Glutamatergic neuron (in vitro differentiated cells): Measurements from ENCODE around the gene VPS13C. TPM values are rescaled to one million over a fixed set of nuclear protein-coding genes. Genes with fewer than 3 reads are reported as not detected.

Experiments used
- DNase-seq: peaks from one replicate; pipeline ENCODE4 v3.0.0; 2022
- H3K27ac Mint-ChIP-seq: one replicate; pipeline ENCODE4 v1.8.0; 2020; ENCODE audit warnings: mild to moderate bottlenecking, mixed read lengths, inconsistent platforms; ENCODE audit not compliant: unreplicated experiment
- H3K27me3 Mint-ChIP-seq: one replicate; pipeline ENCODE4 v1.8.0; 2020; ENCODE audit warnings: mild to moderate bottlenecking, moderate library complexity, mixed read lengths, inconsistent platforms; ENCODE audit not compliant: unreplicated experiment
- H3K36me3 Mint-ChIP-seq: one replicate; pipeline ENCODE4 v1.8.0; 2020; ENCODE audit warnings: mild to moderate bottlenecking, mixed read lengths, inconsistent platforms; ENCODE audit not compliant: unreplicated experiment
- H3K4me1 Mint-ChIP-seq: one replicate; pipeline ENCODE4 v1.8.0; 2020; ENCODE audit warnings: mild to moderate bottlenecking, low read depth, mixed read lengths, inconsistent platforms; ENCODE audit not compliant: unreplicated experiment
- H3K4me3 Mint-ChIP-seq: one replicate; pipeline ENCODE4 v1.8.0; 2020; ENCODE audit warnings: mild to moderate bottlenecking, mixed read lengths, inconsistent platforms; ENCODE audit not compliant: unreplicated experiment
- H3K9me3 Mint-ChIP-seq: one replicate; pipeline ENCODE4 v1.8.0; 2020; ENCODE audit warnings: mild to moderate bottlenecking, moderate library complexity, mixed read lengths, inconsistent platforms; ENCODE audit not compliant: unreplicated experiment
- CTCF ChIP-seq: fragments of 200-600 bp; sonication (generic); IDR thresholded peaks from one replicate; pipeline ENCODE4 v1.5.0; 2021; ENCODE audit not compliant: partially characterized antibody, unreplicated experiment
- total RNA-seq: library from RNA; stranded (reverse); fragmentation: NEBNext Ultra II Directional; extraction: Animal tissue kit (Norgen Biotek cat#: 25700); gene quantifications from one replicate; pipeline ENCODE4 v1.2.1, GENCODE V29; 2021; ENCODE audit not compliant: unreplicated experiment

VPS13C gene
- total RNA-seq, 1 donor from 2014 or later = 93.8 TPM

- H3K36me3 Mint-ChIP-seq = no peaks in the 10 kb centered on the region
- no peak for DNase-seq
- H3K9me3 Mint-ChIP-seq = no peaks in the 10 kb centered on the region
- no peaks in the 10 kb centered on the region for H3K27me3 Mint-ChIP-seq
- H3K4me1 Mint-ChIP-seq = no peaks in the 10 kb centered on the region
- H3K27ac Mint-ChIP-seq = no peak overlapping the region
- no peak overlapping the region for H3K4me3 Mint-ChIP-seq
- no peak for TF ChIP-seq CTCF
These were observed 130.8 kb downstream of the VPS13C start for GRCh38 chr15:61929452-61929851.

GRCh38 chr15:61923173-61923572 is 137.1 kb downstream of the VPS13C start:
- Mint-ChIP-seq H3K4me1 (no peaks in the 10 kb centered on the region), H3K27me3 (no peaks in the 10 kb centered on the region), H3K9me3 (no peaks in the 10 kb centered on the region), H3K4me3 (no peak overlapping the region), H3K27ac (no peak overlapping the region), H3K36me3 (peaks cover 4% of the 10 kb centered on the region)
- no peak for DNase-seq
- no peak for TF ChIP-seq CTCF

GRCh38 chr15:61921093-61921492 is 139.2 kb downstream of the VPS13C start:
- Mint-ChIP-seq H3K27ac (no peak overlapping the region), H3K27me3 (no peaks in the 10 kb centered on the region), H3K9me3 (no peaks in the 10 kb centered on the region), H3K4me3 (no peak overlapping the region), H3K4me1 (no peaks in the 10 kb centered on the region), H3K36me3 (peaks cover 4% of the 10 kb centered on the region)
- DNase-seq = no peak
- TF ChIP-seq CTCF = no peak

GRCh38 chr15:61917457-61917856 is 142.8 kb downstream of the VPS13C start:
- Mint-ChIP-seq H3K9me3 (no peaks in the 10 kb centered on the region), H3K36me3 (peaks cover 6% of the 10 kb centered on the region), H3K4me1 (no peaks in the 10 kb centered on the region), H3K27me3 (no peaks in the 10 kb centered on the region), H3K27ac (no peak overlapping the region), H3K4me3 (no peak overlapping the region)
- TF ChIP-seq CTCF = no peak
- DNase-seq = no peak

GRCh38 chr15:61916104-61916503 is 144.1 kb downstream of the VPS13C start:
- no peak for TF ChIP-seq CTCF
- no peak for DNase-seq
- no peaks in the 10 kb centered on the region for H3K4me1 Mint-ChIP-seq
- H3K27ac Mint-ChIP-seq = no peak overlapping the region
- no peaks in the 10 kb centered on the region for H3K9me3 Mint-ChIP-seq
- H3K4me3 Mint-ChIP-seq = no peak overlapping the region
- H3K36me3 Mint-ChIP-seq = peaks cover 6% of the 10 kb centered on the region
- no peaks in the 10 kb centered on the region for H3K27me3 Mint-ChIP-seq
